GM12873 (cell line): ENCODE data around the gene TOPAZ1.

ENCODE experiments used
- TF ChIP-seq, protein P1 (sequence below): IDR thresholded peaks from 2 replicates; pipeline ENCODE4 v1.5.1; 2012; ENCODE audit warnings: low read depth, mild to moderate bottlenecking, moderate library complexity, low read length, control low read depth; ENCODE audit not compliant: insufficient read depth; ENCODE audit errors: missing control alignments

TOPAZ1 gene

DNA sequence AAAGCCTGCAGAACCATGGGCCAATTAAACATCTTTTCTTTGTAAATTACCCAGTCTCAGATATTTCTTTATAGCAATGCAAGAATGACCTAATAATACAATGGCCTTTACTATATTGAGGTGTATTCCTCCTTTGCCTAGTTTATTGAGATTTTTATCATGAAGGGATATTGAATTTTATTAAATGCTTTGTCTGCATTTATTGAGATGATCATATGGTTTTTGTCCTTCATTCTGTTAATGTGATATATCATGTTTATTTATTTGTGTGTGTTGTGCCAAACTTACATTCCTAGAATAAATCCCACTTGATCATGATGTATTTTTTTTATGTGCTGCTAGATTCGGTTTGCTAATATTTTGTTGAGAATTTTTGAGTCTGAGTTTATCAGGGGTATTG lies 36.2 kb downstream of the TOPAZ1 start:
- TF ChIP-seq, protein P1, sequence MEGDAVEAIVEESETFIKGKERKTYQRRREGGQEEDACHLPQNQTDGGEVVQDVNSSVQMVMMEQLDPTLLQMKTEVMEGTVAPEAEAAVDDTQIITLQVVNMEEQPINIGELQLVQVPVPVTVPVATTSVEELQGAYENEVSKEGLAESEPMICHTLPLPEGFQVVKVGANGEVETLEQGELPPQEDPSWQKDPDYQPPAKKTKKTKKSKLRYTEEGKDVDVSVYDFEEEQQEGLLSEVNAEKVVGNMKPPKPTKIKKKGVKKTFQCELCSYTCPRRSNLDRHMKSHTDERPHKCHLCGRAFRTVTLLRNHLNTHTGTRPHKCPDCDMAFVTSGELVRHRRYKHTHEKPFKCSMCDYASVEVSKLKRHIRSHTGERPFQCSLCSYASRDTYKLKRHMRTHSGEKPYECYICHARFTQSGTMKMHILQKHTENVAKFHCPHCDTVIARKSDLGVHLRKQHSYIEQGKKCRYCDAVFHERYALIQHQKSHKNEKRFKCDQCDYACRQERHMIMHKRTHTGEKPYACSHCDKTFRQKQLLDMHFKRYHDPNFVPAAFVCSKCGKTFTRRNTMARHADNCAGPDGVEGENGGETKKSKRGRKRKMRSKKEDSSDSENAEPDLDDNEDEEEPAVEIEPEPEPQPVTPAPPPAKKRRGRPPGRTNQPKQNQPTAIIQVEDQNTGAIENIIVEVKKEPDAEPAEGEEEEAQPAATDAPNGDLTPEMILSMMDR, result no peak

- TF ChIP-seq, protein P1, result no peak
These were observed 38.4 kb downstream of the TOPAZ1 start for GRCh38 chr3:44280077-44280476.

DNA sequence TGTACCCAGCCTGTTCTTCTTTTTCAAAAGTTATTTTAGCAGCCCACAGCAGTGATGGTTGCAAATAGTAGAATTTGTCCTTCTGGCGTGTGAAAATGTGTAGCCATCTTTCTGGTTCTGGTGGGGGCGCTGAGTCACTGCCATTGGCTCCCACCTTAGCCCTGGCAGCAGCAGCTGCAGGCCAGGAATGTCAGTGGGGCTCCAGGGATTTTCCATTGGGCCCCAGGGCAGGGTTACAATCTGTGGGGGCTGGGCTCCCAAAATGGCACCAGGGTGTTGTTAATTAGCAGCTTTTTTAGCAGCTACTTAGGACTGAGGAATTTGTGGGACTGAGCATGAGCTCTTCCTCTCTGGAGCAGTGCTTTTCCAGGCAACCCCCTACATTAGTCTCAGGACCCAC lies 38.9 kb downstream of the TOPAZ1 start:
- TF ChIP-seq, protein P1, result no peak

DNA sequence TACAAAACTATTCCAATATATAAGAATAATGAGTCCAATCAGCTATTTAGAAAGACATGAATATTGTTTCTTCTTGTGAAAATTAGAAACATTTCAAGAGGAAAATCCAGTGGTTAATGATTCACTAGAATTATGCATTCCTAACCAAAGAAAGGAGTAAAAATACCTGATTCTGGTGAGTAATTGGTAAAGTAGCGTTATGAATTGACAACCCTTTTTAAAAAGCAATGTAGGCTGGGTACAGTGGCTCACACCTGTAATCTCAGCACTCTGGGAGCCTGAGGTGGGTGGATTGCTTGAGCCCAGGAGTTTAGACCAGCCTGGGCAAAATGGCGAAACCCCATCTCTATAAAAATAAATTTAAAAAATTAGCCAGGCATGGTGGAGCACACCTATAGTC lies 43.3 kb downstream of the TOPAZ1 start:
- TF ChIP-seq, protein P1, result no peak

- TF ChIP-seq, protein P1, result no peak
These were observed 48.3 kb downstream of the TOPAZ1 start for GRCh38 chr3:44289882-44290462.

DNA sequence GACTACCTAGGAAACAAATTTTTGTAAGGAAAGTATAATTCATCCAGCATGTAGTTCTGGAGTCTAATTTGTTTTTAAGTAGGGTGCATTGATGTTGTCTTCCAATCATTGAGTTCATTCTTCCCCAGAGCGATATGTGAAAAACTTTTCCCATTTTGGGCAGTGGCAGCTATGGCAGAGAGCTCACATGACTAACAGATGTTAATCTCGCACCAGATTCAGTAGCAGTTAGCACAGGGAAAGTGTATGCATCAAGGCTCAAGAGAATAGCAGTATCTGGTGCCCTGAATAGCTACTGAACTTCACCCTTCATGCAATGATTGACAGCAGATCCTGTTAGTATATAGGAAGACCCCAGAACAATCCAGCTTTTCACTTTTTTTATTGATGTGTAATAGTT lies 50.6 kb downstream of the TOPAZ1 start:
- TF ChIP-seq, protein P1, result no peak

GRCh38 chr3:44292947-44293346 lies 51.3 kb downstream of the TOPAZ1 start:
- TF ChIP-seq, protein P1, result no peak
